Endodermal cell (in vitro differentiated cells): ENCODE data around the gene IL20RB. TPM values are rescaled to one million over a fixed set of nuclear protein-coding genes. Genes with fewer than 3 reads are reported as not detected.

ENCODE experiments used
- DNase-seq: peaks from one replicate; pipeline ENCODE4 v3.0.0-alpha.2; 2017
- H3K27ac ChIP-seq: 2 replicates; pipeline ENCODE4 v1.5.1; 2013; ENCODE audit warnings: mild to moderate bottlenecking, low read depth, low read length, moderate library complexity
- H3K27me3 ChIP-seq: 2 replicates; pipeline ENCODE4 v1.6.1; 2013; ENCODE audit warnings: mild to moderate bottlenecking, low read length, moderate library complexity; ENCODE audit not compliant: insufficient read depth, control insufficient read depth, poor library complexity, severe bottlenecking
- H3K36me3 ChIP-seq: 2 replicates; pipeline ENCODE4 v1.7.0; 2013; ENCODE audit warnings: mild to moderate bottlenecking, low read length, moderate library complexity; ENCODE audit not compliant: control insufficient read depth, insufficient read depth
- H3K4me1 ChIP-seq: one replicate; pipeline ENCODE4 v1.7.0; 2013; ENCODE audit warnings: low read length; ENCODE audit not compliant: control insufficient read depth, insufficient read depth
- H3K4me3 ChIP-seq: 2 replicates; pipeline ENCODE4 v1.5.1; 2013; ENCODE audit warnings: mild to moderate bottlenecking, low read length, moderate library complexity
- H3K9ac ChIP-seq: 2 replicates; pipeline ENCODE4 v1.6.1; 2013; ENCODE audit warnings: mild to moderate bottlenecking, low read length, moderate library complexity; ENCODE audit not compliant: poor library complexity, severe bottlenecking; ENCODE audit errors: extremely low read depth
- H3K9me3 ChIP-seq: 2 replicates; pipeline ENCODE4 v1.6.1; 2013; ENCODE audit warnings: mild to moderate bottlenecking, low read length, moderate library complexity; ENCODE audit not compliant: control insufficient read depth
- H3K27ac Mint-ChIP-seq: 2 replicates; pipeline ENCODE4 v1.8.0; 2020; ENCODE audit warnings: mixed read lengths
- H3K27me3 Mint-ChIP-seq: 2 replicates; pipeline ENCODE4 v1.8.0; 2021; ENCODE audit warnings: mild to moderate bottlenecking, mixed read lengths; ENCODE audit not compliant: insufficient read depth
- H3K36me3 Mint-ChIP-seq: 2 replicates; pipeline ENCODE4 v1.8.0; 2020; ENCODE audit warnings: low read depth, mixed read lengths
- H3K4me1 Mint-ChIP-seq: 2 replicates; pipeline ENCODE4 v1.8.0; 2020; ENCODE audit warnings: mixed read lengths
- H3K4me3 Mint-ChIP-seq: 2 replicates; pipeline ENCODE4 v1.8.0; 2020; ENCODE audit warnings: mild to moderate bottlenecking, moderate library complexity, mixed read lengths
- H3K9me3 Mint-ChIP-seq: 2 replicates; pipeline ENCODE4 v1.8.0; 2020; ENCODE audit warnings: mild to moderate bottlenecking, mixed read lengths
- WGBS, 2 experiments: methylation state at CpG; one replicate each; pipeline versions ENCODE4 v1.1.5 to v1.1.7; 2013; ENCODE audit warnings: missing lambda C conversion rate in 2 of 2, mixed read lengths in 1 of 2; ENCODE audit not compliant: insufficient coverage in 1 of 2, insufficient read length in 1 of 2; 5-methylcytosine and 5-hydroxymethylcytosine counted together
- total RNA-seq, 2 donors: library from RNA; stranded (reverse); fragmentation: NEBNext Ultra II Directional in 1 of 2; extraction: Animal tissue kit (Norgen Biotek cat#: 25700) in 1 of 2; gene quantifications; 2 replicates in 1 of 2; 3 replicates in 1 of 2; pipeline ENCODE4 v1.2.1, GENCODE V29; 2021
- TF ChIP-seq, protein P1 (sequence below): fragments of 200-600 bp; sonication (generic); conservative IDR thresholded peaks from 2 replicates; pipeline ENCODE4 v1.5.0; 2021; ENCODE audit warnings: antibody characterized with exemption, mild to moderate bottlenecking

IL20RB gene
- total RNA-seq, 2 donors from 2014 or later = 1.7 to 2.1 TPM

DNA sequence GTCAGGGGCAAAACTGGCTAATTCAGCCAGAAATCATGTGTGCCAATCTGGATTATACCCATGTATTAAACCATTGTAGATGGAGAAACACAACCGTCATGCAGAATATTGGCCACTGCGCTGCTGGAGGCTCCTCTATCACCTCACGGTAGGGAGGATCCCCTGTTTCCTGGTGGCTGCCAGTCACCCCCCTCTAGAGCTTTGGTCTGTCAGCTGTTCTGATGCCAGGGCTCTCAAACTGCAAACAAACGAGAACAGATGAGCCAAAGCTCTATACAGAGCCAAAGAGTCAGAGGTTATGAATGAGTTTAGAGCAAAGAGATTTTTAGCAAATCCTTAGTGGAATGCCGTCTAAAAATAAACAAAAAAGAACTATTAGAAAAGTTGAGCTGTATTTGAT is 62.5 kb downstream of the IL20RB start:
- Mint-ChIP-seq H3K9me3 (peaks cover 3% of the 10 kb centered on the region), H3K27ac (no peak overlapping the region), H3K36me3 (no peaks in the 10 kb centered on the region), H3K27me3 (no peaks in the 10 kb centered on the region), H3K4me1 (peaks cover 6% of the 10 kb centered on the region), H3K4me3 (no peak overlapping the region)
- Histone ChIP-seq H3K9me3 (no peaks in the 10 kb centered on the region), H3K36me3 (no peaks in the 10 kb centered on the region), H3K9ac (no peak overlapping the region), H3K27ac (no peak overlapping the region), H3K4me3 (no peak overlapping the region), H3K27me3 (no peaks in the 10 kb centered on the region), H3K4me1 (peaks cover 7% of the 10 kb centered on the region)
- TF ChIP-seq, protein P1, sequence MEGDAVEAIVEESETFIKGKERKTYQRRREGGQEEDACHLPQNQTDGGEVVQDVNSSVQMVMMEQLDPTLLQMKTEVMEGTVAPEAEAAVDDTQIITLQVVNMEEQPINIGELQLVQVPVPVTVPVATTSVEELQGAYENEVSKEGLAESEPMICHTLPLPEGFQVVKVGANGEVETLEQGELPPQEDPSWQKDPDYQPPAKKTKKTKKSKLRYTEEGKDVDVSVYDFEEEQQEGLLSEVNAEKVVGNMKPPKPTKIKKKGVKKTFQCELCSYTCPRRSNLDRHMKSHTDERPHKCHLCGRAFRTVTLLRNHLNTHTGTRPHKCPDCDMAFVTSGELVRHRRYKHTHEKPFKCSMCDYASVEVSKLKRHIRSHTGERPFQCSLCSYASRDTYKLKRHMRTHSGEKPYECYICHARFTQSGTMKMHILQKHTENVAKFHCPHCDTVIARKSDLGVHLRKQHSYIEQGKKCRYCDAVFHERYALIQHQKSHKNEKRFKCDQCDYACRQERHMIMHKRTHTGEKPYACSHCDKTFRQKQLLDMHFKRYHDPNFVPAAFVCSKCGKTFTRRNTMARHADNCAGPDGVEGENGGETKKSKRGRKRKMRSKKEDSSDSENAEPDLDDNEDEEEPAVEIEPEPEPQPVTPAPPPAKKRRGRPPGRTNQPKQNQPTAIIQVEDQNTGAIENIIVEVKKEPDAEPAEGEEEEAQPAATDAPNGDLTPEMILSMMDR = no peak
- DNase-seq = no peak
- WGBS, 2 experiments = 75 to 86% methylated on average over 1 to 5 of the region's 5 CpGs

DNA sequence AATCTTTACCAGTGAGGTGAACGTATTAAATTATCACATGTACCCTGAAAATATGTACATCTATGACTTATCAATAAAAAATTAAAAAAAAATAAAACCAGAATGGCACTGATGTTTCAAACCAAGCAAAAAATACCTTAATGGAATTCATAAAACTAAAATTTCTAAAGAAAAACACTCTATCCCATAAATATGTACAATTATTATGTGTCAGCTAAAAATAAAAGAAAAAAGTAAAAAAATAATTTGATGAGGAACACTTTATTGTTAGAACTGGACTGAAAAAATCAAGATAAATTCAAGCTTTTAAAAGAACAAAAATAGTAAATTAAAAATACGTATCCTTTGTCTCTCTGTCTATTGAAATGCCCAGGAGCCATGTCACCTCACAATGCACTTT is 63.1 kb downstream of the IL20RB start:
- no peak overlapping the region for H3K27ac Mint-ChIP-seq
- no peaks in the 10 kb centered on the region for H3K9me3 ChIP-seq
- peaks cover 3% of the 10 kb centered on the region for H3K9me3 Mint-ChIP-seq
- WGBS, 2 experiments = 97 to 100% methylated on average over 1 of the region's 2 CpGs
- no peaks in the 10 kb centered on the region for H3K27me3 Mint-ChIP-seq
- H3K9ac ChIP-seq = no peak overlapping the region
- peaks cover 7% of the 10 kb centered on the region for H3K4me1 ChIP-seq
- DNase-seq = no peak
- H3K4me3 ChIP-seq = no peak overlapping the region
- no peaks in the 10 kb centered on the region for H3K36me3 Mint-ChIP-seq
- peaks cover 6% of the 10 kb centered on the region for H3K4me1 Mint-ChIP-seq
- no peak overlapping the region for H3K27ac ChIP-seq
- TF ChIP-seq, protein P1 = no peak
- no peaks in the 10 kb centered on the region for H3K36me3 ChIP-seq
- H3K27me3 ChIP-seq = no peaks in the 10 kb centered on the region
- H3K4me3 Mint-ChIP-seq = no peak overlapping the region

DNA sequence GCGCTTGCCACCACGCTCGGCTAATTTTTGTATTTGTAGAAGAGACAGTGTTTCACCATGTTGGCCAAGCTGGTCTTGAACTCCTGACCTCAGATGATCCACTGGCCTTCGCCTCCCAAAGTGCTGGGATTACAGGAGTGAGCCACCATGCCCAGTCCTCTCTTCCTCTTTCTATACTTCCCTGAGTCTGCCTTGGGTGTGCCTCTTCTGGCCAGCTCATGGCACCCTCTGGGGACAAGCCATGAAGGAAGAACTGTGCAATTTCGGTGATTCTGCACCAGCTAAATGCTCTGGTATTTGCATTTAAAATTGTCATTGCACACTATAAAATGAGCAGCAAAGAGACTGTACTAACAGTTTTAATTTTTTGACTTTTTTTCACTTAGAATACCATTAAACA is 66.6 kb downstream of the IL20RB start:
- 87 to 92% methylated on average over 5 of the region's 5 CpGs for WGBS, 2 experiments
- Histone ChIP-seq H3K27me3 (no peaks in the 10 kb centered on the region), H3K9me3 (no peaks in the 10 kb centered on the region), H3K9ac (no peak overlapping the region), H3K27ac (no peak overlapping the region), H3K4me3 (no peak overlapping the region), H3K4me1 (peaks cover 7% of the 10 kb centered on the region), H3K36me3 (no peaks in the 10 kb centered on the region)
- no peaks in the 10 kb centered on the region for H3K27me3 Mint-ChIP-seq
- peaks cover 5% of the 10 kb centered on the region for H3K4me1 Mint-ChIP-seq
- no peak overlapping the region for H3K27ac Mint-ChIP-seq
- DNase-seq = no peak
- no peaks in the 10 kb centered on the region for H3K36me3 Mint-ChIP-seq
- H3K4me3 Mint-ChIP-seq = no peak overlapping the region
- TF ChIP-seq, protein P1 = no peak
- no peaks in the 10 kb centered on the region for H3K9me3 Mint-ChIP-seq
